CD14-positive monocyte (primary cell): ENCODE results near the gene CNTNAP5. TPM values are rescaled to one million over a fixed set of nuclear protein-coding genes. Genes with fewer than 3 reads are reported as not detected.

ENCODE experiments used
- DNase-seq, 3 donors: peaks; one replicate each; pipeline ENCODE4 v3.0.0-alpha.2; 2011 to 2022
- H2AFZ ChIP-seq: 2 replicates; pipeline ENCODE4 v1.6.0; 2012; ENCODE audit warnings: mild to moderate bottlenecking, low read depth, low read length, inconsistent platforms; ENCODE audit not compliant: insufficient read depth, poor library complexity, severe bottlenecking
- H3K27ac ChIP-seq, 2 donors: 1 replicate in 1 of 2; 2 replicates in 1 of 2; pipeline ENCODE4 v1.5.1; 2012 to 2013; ENCODE audit warnings: low read length in 2 of 2, control low read depth in 1 of 2, inconsistent platforms in 1 of 2, low read depth in 1 of 2, mild to moderate bottlenecking in 1 of 2
- H3K27me3 ChIP-seq, 2 donors: one replicate each; pipeline versions ENCODE4 v1.6.0 to v1.6.1; 2011 to 2013; ENCODE audit warnings: low read length in 2 of 2; ENCODE audit not compliant: control insufficient read depth in 2 of 2, insufficient read depth in 2 of 2
- H3K36me3 ChIP-seq, 2 donors: replicated peaks in 1 of 2; 1 replicate in 1 of 2; 2 replicates in 1 of 2; pipeline versions ENCODE4 v1.5.1 to v1.6.1; 2012 to 2013; ENCODE audit warnings: low read length in 2 of 2, control low read depth in 1 of 2, inconsistent platforms in 1 of 2, mild to moderate bottlenecking in 1 of 2; ENCODE audit not compliant: insufficient read depth in 2 of 2, control insufficient read depth in 1 of 2
- H3K4me1 ChIP-seq, 2 donors: 1 replicate in 1 of 2; 2 replicates in 1 of 2; pipeline versions ENCODE4 v1.5.1 to v1.6.1; 2012 to 2013; ENCODE audit warnings: low read length in 2 of 2, control low read depth in 1 of 2, inconsistent platforms in 1 of 2, mild to moderate bottlenecking in 1 of 2, moderate library complexity in 1 of 2; ENCODE audit not compliant: insufficient read depth in 2 of 2, control insufficient read depth in 1 of 2
- H3K4me2 ChIP-seq: replicated peaks from 2 replicates; pipeline ENCODE3; 2012; ENCODE audit warnings: low read length, moderate library complexity, mild to moderate bottlenecking; ENCODE audit not compliant: poor library complexity, severe bottlenecking; ENCODE audit errors: extremely low read depth
- H3K4me3 ChIP-seq, 3 experiments: fragments of 200-600 bp in 1 of 3; sonication (generic) in 1 of 3; replicated peaks in 1 of 3; 1 replicate in 2 of 3; 2 replicates in 1 of 3; pipeline ENCODE4 v1.5.1; 2011 to 2013; ENCODE audit warnings: low read length in 3 of 3, mild to moderate bottlenecking in 3 of 3, control low read depth in 2 of 3, low read depth in 2 of 3, inconsistent platforms in 1 of 3, moderate library complexity in 1 of 3
- H3K79me2 ChIP-seq: 2 replicates; pipeline ENCODE4 v1.6.0; 2012; ENCODE audit warnings: mild to moderate bottlenecking, control low read depth, inconsistent platforms, low read length, moderate library complexity; ENCODE audit not compliant: insufficient read depth
- H3K9ac ChIP-seq: 2 replicates; pipeline ENCODE4 v1.6.0; 2017; ENCODE audit warnings: low read length, mild to moderate bottlenecking; ENCODE audit not compliant: insufficient read depth, poor library complexity, severe bottlenecking
- H3K9me3 ChIP-seq, 2 donors: replicated peaks in 1 of 2; 1 replicate in 1 of 2; 2 replicates in 1 of 2; pipeline versions ENCODE4 v1.5.1 to v1.6.1; 2012 to 2013; ENCODE audit warnings: low read length in 2 of 2, control low read depth in 1 of 2; ENCODE audit not compliant: control insufficient read depth in 1 of 2, insufficient read depth in 1 of 2
- H4K20me1 ChIP-seq: 2 replicates; pipeline ENCODE4 v1.6.0; 2012; ENCODE audit warnings: mild to moderate bottlenecking, low read length, control low read depth, moderate library complexity; ENCODE audit not compliant: insufficient read depth
- H3K27ac Mint-ChIP-seq, 7 donors: one replicate each; pipeline ENCODE4 v1.8.0; 2020; ENCODE audit warnings: mild to moderate bottlenecking in 7 of 7, mixed read lengths in 7 of 7, moderate library complexity in 6 of 7, inconsistent platforms in 2 of 7
- H3K27me3 Mint-ChIP-seq, 3 donors: one replicate each; pipeline ENCODE4 v1.8.0; 2021 to 2022; ENCODE audit warnings: low read depth in 3 of 3, mild to moderate bottlenecking in 3 of 3, mixed read lengths in 3 of 3, moderate library complexity in 3 of 3, inconsistent platforms in 1 of 3
- H3K36me3 Mint-ChIP-seq, 2 donors: one replicate each; pipeline ENCODE4 v1.8.0; 2020; ENCODE audit warnings: mixed read lengths in 2 of 2, inconsistent platforms in 1 of 2, mild to moderate bottlenecking in 1 of 2
- H3K4me1 Mint-ChIP-seq: one replicate; pipeline ENCODE4 v1.8.0; 2020; ENCODE audit warnings: mild to moderate bottlenecking, mixed read lengths
- H3K4me3 Mint-ChIP-seq, 2 donors: one replicate each; pipeline ENCODE4 v1.8.0; 2020; ENCODE audit warnings: mild to moderate bottlenecking in 2 of 2, mixed read lengths in 2 of 2, moderate library complexity in 1 of 2
- H3K9me3 Mint-ChIP-seq, 7 donors: one replicate each; pipeline ENCODE4 v1.8.0; 2020 to 2022; ENCODE audit warnings: mixed read lengths in 7 of 7, mild to moderate bottlenecking in 6 of 7, moderate library complexity in 6 of 7, inconsistent platforms in 2 of 7
- CTCF ChIP-seq: fragments of 200-600 bp; IDR thresholded peaks from one replicate; pipeline ENCODE4 v1.8.0; 2022; ENCODE audit warnings: antibody characterized with exemption, mild to moderate bottlenecking
- WGBS: methylation state at CpG from one replicate; pipeline ENCODE4 v1.1.5; 2013; ENCODE audit warnings: missing lambda C conversion rate; ENCODE audit not compliant: insufficient coverage; 5-methylcytosine and 5-hydroxymethylcytosine counted together
- intact Hi-C, 2 donors: fragments of 100-400 bp; cut with micrococcal nuclease; formaldehyde crosslinking; loops; one replicate each; pipeline versions ENCODE4 v1.15.0 to v1.15.1; 2023
- polyA plus RNA-seq, 3 donors: library from polyadenylated mRNA; depleted of rRNA in 1 of 3; unstranded in 2 of 3; stranded (reverse) in 1 of 3; fragments of 300-500 nt in 2 of 3; fragments of >200 nt in 1 of 3; fragmentation: Illumina TruSeq in 2 of 3; gene quantifications; 1 replicate in 2 of 3; 2 replicates in 1 of 3; pipeline ENCODE4 v1.2.3, GENCODE V29; 2012 to 2021

CNTNAP5 gene
- polyA plus RNA-seq, 3 donors: not detected

- H3K36me3 Mint-ChIP-seq: no peaks in the 10 kb centered on the region
- H3K4me2 ChIP-seq: no peak overlapping the region
Observed at GRCh38 chr2:124571836-124572235, 546.7 kb downstream of the CNTNAP5 start.

GRCh38 chr2:124572934-124573634 lies 548.0 kb downstream of the CNTNAP5 start:
- H4K20me1 ChIP-seq: no peaks in the 10 kb centered on the region
- no peaks in the 10 kb centered on the region for H3K9me3 ChIP-seq
- Mint-ChIP-seq H3K4me3 (no peak overlapping the region), H3K9me3 (peaks cover 0 to 8% (median 4%) of the 10 kb centered on the region in 7 donors), H3K36me3 (no peaks in the 10 kb centered on the region), H3K4me1 (no peaks in the 10 kb centered on the region), H3K27me3 (peaks cover 0 to 1% (median 0%) of the 10 kb centered on the region in 3 donors), H3K27ac (no peak overlapping the region)
- WGBS: no CpG with 5 or more reads among the region's 1 CpG
- H3K4me3 ChIP-seq: no peak overlapping the region
- no peak for TF ChIP-seq CTCF
- H3K9ac ChIP-seq: no peak overlapping the region
- no peak for DNase-seq
- H3K4me2 ChIP-seq: no peak overlapping the region
- H3K4me1 ChIP-seq: no peaks in the 10 kb centered on the region
- no peaks in the 10 kb centered on the region for H3K27me3 ChIP-seq
- H3K27ac ChIP-seq: no peak overlapping the region
- no peaks in the 10 kb centered on the region for H3K36me3 ChIP-seq
- intact Hi-C loops: no loop called here
- no peak overlapping the region for H2AFZ ChIP-seq
- no peaks in the 10 kb centered on the region for H3K79me2 ChIP-seq

More at GRCh38 chr2:124571836-124572235, 546.7 kb downstream of the CNTNAP5 start:
- H3K79me2 ChIP-seq: no peaks in the 10 kb centered on the region
- no peak overlapping the region for H3K27ac Mint-ChIP-seq
- no peaks in the 10 kb centered on the region for H4K20me1 ChIP-seq
- peaks cover 0 to 6% (median 3%) of the 10 kb centered on the region in 7 donors for H3K9me3 Mint-ChIP-seq
- WGBS: 80% methylated on average over 1 of the region's 3 CpGs
- no peaks in the 10 kb centered on the region for H3K4me1 Mint-ChIP-seq
- no peaks in the 10 kb centered on the region for H3K36me3 ChIP-seq
- no peak overlapping the region for H3K27ac ChIP-seq
- H3K27me3 Mint-ChIP-seq: peaks cover 0 to 1% (median 0%) of the 10 kb centered on the region in 3 donors
- H3K4me3 Mint-ChIP-seq: no peak overlapping the region
- H3K9ac ChIP-seq: no peak overlapping the region
- intact Hi-C loops: no loop called here
- TF ChIP-seq CTCF: no peak
- H3K4me1 ChIP-seq: no peaks in the 10 kb centered on the region
- H3K27me3 ChIP-seq: no peaks in the 10 kb centered on the region
- DNase-seq: no peak
- no peak overlapping the region for H2AFZ ChIP-seq
- no peak overlapping the region for H3K4me3 ChIP-seq
- H3K9me3 ChIP-seq: no peaks in the 10 kb centered on the region
